HG03175 (cell line): Measurements from ENCODE around the gene C1QL4.
"Not testable (repeated sequence)": the region's sequence is repeated elsewhere in the genome, so short reads cannot be mapped to it uniquely, and the experiment has no call there.

Experiments
- ATAC-seq: cut with Tn5 transposase; IDR thresholded peaks from one replicate; pipeline ENCODE4 v1.9.1; 2021; ENCODE audit warnings: mild to moderate bottlenecking, moderate library complexity; ENCODE audit not compliant: unreplicated experiment

C1QL4 gene

GRCh38 chr12:49282740-49283375 is 54.1 kb downstream of the C1QL4 start:
- ATAC-seq: not testable (repeated sequence)
